Gastrocnemius medialis (tissue), 4 donors: ENCODE results near the gene ERICH6. TPM values are rescaled to one million over a fixed set of nuclear protein-coding genes. Genes with fewer than 3 reads are reported as not detected.

ENCODE experiments used
- ATAC-seq, 2 donors: fragments of 150-250 bp; one replicate each; pipeline ENCODE4 v1.9.1; 2016
- DNase-seq, 2 donors: peaks; one replicate each; pipeline ENCODE4 v3.0.0-alpha.2; 2019
- H3K27ac ChIP-seq, 4 donors: fragments of 200-600 bp; sonication (generic); 1 replicate in 1 of 4; 2 replicates in 3 of 4; pipeline ENCODE4 v1.5.1; 2016 to 2018; ENCODE audit warnings: mild to moderate bottlenecking in 2 of 4, moderate library complexity in 1 of 4
- H3K27me3 ChIP-seq, 3 donors: fragments of 200-600 bp; sonication (generic) in 2 of 3; 1 replicate in 1 of 3; 2 replicates in 2 of 3; pipeline versions ENCODE4 v1.5.1 to v1.6.0; 2016 to 2019; ENCODE audit warnings: mild to moderate bottlenecking in 1 of 3, moderate library complexity in 1 of 3
- H3K36me3 ChIP-seq, 2 donors: fragments of 200-600 bp; sonication (generic) in 1 of 2; one replicate each; pipeline ENCODE4 v1.5.1; 2017 to 2018
- H3K4me1 ChIP-seq, 2 donors: fragments of 200-600 bp; sonication (generic) in 1 of 2; one replicate each; pipeline ENCODE4 v1.5.1; 2016 to 2017; ENCODE audit warnings: mild to moderate bottlenecking in 2 of 2
- H3K4me3 ChIP-seq, 4 donors: fragments of 200-600 bp; sonication (generic) in 3 of 4; 1 replicate in 1 of 4; 2 replicates in 3 of 4; pipeline ENCODE4 v1.5.1; 2016 to 2019; ENCODE audit warnings: mild to moderate bottlenecking in 2 of 4
- H3K9me3 ChIP-seq, 3 donors: fragments of 200-600 bp; sonication (generic) in 2 of 3; 1 replicate in 1 of 3; 2 replicates in 2 of 3; pipeline ENCODE4 v1.5.1; 2016 to 2019
- POLR2A ChIP-seq, 2 donors: fragments of 450-650 bp; IDR thresholded peaks; one replicate each; pipeline ENCODE4 v1.6.1; 2017; ENCODE audit warnings: antibody characterized with exemption in 2 of 2, mild to moderate bottlenecking in 2 of 2, moderate library complexity in 2 of 2
- in situ Hi-C, 4 donors: fragments of 200-750 bp; cut with MboI; loops; one replicate each; pipeline versions ENCODE4 v1.15.0 to v1.8.0; 2017; ENCODE audit warnings: low sequenced_read_pairs in 4 of 4
- intact Hi-C: fragments of 100-400 bp; cut with DNase I; formaldehyde crosslinking; loops from one replicate; pipeline ENCODE4 v1.15.1; 2023; ENCODE audit warnings: low total_unique reads
- total RNA-seq, 4 donors: library from RNA; depleted of rRNA; stranded (reverse); fragments of >200 nt; gene quantifications; one replicate each; pipeline versions ENCODE4 v1.1.0 to v1.2.3, GENCODE V29; 2016
- TF ChIP-seq, protein P1 (sequence below), 5 experiments: fragments of 450-650 bp in 3 of 5; fragments of 200-600 bp in 2 of 5; sonication (generic) in 2 of 5; IDR thresholded peaks in 4 of 5; conservative IDR thresholded peaks in 1 of 5; 1 replicate in 4 of 5; 2 replicates in 1 of 5; pipeline ENCODE4 v1.5.1; 2016 to 2019; ENCODE audit warnings: antibody characterized with exemption in 5 of 5, mild to moderate bottlenecking in 3 of 5, moderate library complexity in 3 of 5

ERICH6 gene
- total RNA-seq, 4 donors from 2014 or later = not detected

DNA sequence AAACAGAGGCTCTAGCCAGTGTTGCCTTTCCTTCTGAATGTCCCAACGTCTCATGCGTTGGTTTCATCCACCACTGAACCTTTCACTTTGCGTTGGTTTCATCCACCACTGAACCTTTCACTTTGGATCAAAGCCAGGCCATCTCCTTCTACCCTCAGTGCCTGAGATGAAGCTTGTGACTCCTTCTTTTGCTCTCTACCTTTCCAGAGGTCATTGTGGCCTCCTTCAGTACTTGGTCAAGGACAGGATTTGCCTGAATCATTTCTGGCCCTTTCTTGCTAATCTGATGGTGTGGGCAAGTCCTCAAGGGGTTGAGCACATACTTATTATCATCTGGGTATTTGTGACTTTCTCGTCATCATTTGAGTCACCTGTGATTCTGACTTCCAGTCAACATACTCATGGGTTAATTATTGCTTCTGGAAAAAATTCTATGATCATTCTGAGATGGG is 50.6 kb downstream of the ERICH6 start:
- no peak for DNase-seq
- Histone ChIP-seq H3K4me3 (no peak overlapping the region), H3K27me3 (no peaks in the 10 kb centered on the region), H3K36me3 (no peaks in the 10 kb centered on the region), H3K9me3 (no peaks in the 10 kb centered on the region), H3K27ac (no peak overlapping the region), H3K4me1 (no peaks in the 10 kb centered on the region)
- intact Hi-C loops (no loop called here), in situ Hi-C loops (no loop called here)
- ATAC-seq = no peak
- no peak for TF ChIP-seq POLR2A (IDR thresholded peaks at IDR 0.05)
- TF ChIP-seq, protein P1, sequence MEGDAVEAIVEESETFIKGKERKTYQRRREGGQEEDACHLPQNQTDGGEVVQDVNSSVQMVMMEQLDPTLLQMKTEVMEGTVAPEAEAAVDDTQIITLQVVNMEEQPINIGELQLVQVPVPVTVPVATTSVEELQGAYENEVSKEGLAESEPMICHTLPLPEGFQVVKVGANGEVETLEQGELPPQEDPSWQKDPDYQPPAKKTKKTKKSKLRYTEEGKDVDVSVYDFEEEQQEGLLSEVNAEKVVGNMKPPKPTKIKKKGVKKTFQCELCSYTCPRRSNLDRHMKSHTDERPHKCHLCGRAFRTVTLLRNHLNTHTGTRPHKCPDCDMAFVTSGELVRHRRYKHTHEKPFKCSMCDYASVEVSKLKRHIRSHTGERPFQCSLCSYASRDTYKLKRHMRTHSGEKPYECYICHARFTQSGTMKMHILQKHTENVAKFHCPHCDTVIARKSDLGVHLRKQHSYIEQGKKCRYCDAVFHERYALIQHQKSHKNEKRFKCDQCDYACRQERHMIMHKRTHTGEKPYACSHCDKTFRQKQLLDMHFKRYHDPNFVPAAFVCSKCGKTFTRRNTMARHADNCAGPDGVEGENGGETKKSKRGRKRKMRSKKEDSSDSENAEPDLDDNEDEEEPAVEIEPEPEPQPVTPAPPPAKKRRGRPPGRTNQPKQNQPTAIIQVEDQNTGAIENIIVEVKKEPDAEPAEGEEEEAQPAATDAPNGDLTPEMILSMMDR (IDR thresholded peaks at IDR 0.05 in 4 of 5, conservative IDR thresholded peaks at IDR 0.05 in 1 of 5) = no peak

DNA sequence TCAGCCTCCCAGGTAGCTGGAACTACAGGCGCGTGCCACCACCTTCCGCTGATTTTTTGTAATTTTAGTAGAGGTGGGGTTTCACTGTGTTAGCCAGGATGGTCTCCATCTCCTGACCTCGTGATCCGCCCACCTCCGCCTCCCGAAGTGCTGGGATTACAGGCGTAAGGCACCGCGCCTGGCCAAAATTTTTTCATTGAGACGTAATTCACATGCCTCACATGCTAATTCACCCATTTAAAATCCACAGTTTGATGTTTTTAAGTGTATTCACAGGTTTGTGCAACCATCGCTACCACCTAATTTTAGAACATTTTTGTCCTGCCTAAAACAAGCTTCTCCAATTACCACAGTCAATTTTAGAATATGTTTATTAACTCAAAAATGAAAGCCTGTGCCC is 63.5 kb downstream of the ERICH6 start:
- no peak for TF ChIP-seq POLR2A (IDR thresholded peaks at IDR 0.05)
- TF ChIP-seq, protein P1 (IDR thresholded peaks at IDR 0.05 in 4 of 5, conservative IDR thresholded peaks at IDR 0.05 in 1 of 5) = no peak
- in situ Hi-C loops = no loop called here
- H3K27ac ChIP-seq = no peak overlapping the region

DNA sequence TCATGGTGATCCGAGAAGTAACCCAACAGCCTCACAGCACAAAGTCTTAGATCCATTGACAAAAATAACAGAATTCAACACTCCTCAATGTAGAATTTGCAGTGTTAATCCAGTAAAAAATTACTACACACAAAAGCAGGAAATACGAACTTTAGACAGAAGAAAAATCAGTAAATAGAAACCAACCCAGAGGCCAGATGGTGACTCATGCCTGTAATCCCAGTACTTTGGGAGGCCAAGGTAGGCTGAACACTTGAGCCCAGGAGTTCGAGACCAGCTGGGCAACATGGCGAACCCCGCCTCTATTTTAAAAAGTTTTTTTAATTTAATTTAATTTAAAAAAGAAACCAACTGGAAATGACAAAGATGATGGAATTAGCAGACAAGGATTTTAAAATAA is 64.5 kb downstream of the ERICH6 start:
- no peak overlapping the region for H3K27ac ChIP-seq
- no peaks in the 10 kb centered on the region for H3K9me3 ChIP-seq
- in situ Hi-C loops = no loop called here
- DNase-seq = no peak
- no peaks in the 10 kb centered on the region for H3K4me1 ChIP-seq
- no peaks in the 10 kb centered on the region for H3K27me3 ChIP-seq
- no peak for ATAC-seq
- no peak overlapping the region for H3K4me3 ChIP-seq
- no peak for TF ChIP-seq POLR2A (IDR thresholded peaks at IDR 0.05)
- TF ChIP-seq, protein P1 (IDR thresholded peaks at IDR 0.05 in 4 of 5, conservative IDR thresholded peaks at IDR 0.05 in 1 of 5) = no peak
- intact Hi-C loops = no loop called here
- no peaks in the 10 kb centered on the region for H3K36me3 ChIP-seq

More for the DNA sequence above, 63.5 kb downstream of the ERICH6 start:
- intact Hi-C loops = no loop called here
- Histone ChIP-seq H3K27me3 (no peaks in the 10 kb centered on the region), H3K9me3 (no peaks in the 10 kb centered on the region), H3K4me3 (no peak overlapping the region), H3K4me1 (no peaks in the 10 kb centered on the region), H3K36me3 (no peaks in the 10 kb centered on the region)
- no peak for DNase-seq
- no peak for ATAC-seq

DNA sequence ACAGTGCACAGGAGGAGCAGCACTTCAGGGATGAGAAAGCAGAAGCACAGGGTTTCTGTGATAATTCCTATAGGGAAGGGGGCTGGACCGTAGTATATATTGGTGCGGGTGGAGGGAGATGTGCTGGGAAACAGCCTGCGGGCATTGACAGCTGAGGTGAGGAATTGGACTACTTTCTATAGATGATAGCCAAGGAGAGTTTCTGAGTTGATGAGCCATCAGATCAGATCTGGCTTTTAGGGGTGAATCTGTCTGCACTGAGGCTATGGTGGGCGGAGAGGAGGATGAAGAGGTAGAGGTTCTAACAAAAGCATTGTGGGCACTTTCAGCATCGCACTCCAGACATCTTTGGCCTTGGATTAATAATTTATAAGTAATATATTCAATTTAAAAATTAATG is 67.5 kb downstream of the ERICH6 start:
- Histone ChIP-seq H3K4me3 (no peak overlapping the region), H3K36me3 (no peaks in the 10 kb centered on the region), H3K27me3 (no peaks in the 10 kb centered on the region), H3K9me3 (no peaks in the 10 kb centered on the region), H3K27ac (no peak overlapping the region), H3K4me1 (no peaks in the 10 kb centered on the region)
- no peak for DNase-seq
- TF ChIP-seq, protein P1 (IDR thresholded peaks at IDR 0.05 in 4 of 5, conservative IDR thresholded peaks at IDR 0.05 in 1 of 5) = no peak
- no peak for ATAC-seq
- intact Hi-C loops = no loop called here
- in situ Hi-C loops = no loop called here

DNA sequence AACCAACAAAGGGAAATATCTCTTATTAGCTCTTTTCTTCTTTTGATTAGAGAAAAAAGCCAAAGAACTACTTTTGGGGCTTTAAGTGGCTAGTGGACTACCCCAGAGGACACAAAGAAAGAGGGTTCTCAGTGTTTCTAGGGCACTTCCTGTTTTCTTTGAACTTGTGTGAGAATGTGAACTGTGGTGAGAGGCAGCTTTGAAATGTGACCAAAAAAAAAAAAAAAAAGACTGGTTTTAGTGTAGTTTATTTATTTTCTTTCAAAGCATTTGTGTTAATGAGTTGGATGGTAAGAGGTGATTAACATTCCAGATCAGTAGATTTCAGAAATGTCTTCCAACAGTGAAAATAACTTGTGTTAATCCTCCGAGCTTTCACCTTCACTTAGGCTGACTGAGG is 68.2 kb downstream of the ERICH6 start:
- TF ChIP-seq POLR2A (IDR thresholded peaks at IDR 0.05) = no peak
- TF ChIP-seq, protein P1 (IDR thresholded peaks at IDR 0.05 in 4 of 5, conservative IDR thresholded peaks at IDR 0.05 in 1 of 5) = no peak
- no peak overlapping the region for H3K4me3 ChIP-seq
- no peak overlapping the region for H3K27ac ChIP-seq
- H3K36me3 ChIP-seq = peaks cover 0 to 3% of the 10 kb centered on the region in 2 donors
- ATAC-seq (no peak), DNase-seq (no peak)
- H3K9me3 ChIP-seq = no peaks in the 10 kb centered on the region
- H3K4me1 ChIP-seq = no peaks in the 10 kb centered on the region
- intact Hi-C loops = no loop called here
- no peaks in the 10 kb centered on the region for H3K27me3 ChIP-seq
- in situ Hi-C loops = no loop called here
